Hepatocyte (in vitro differentiated cells): Measurements from ENCODE around the gene ACD.

Source experiments
- EZH2 ChIP-seq: fragments of 200-600 bp; sonication (generic); IDR thresholded peaks from 2 replicates; pipeline ENCODE4 v1.6.1; 2016; ENCODE audit warnings: antibody characterized with exemption, mild to moderate bottlenecking, borderline replicate concordance
- TF ChIP-seq, protein P1 (sequence below): fragments of 200-600 bp; sonication (generic); IDR thresholded peaks from 2 replicates; pipeline ENCODE4 v1.5.1; 2016; ENCODE audit warnings: antibody characterized with exemption, mild to moderate bottlenecking; ENCODE audit not compliant: poor library complexity

- TF ChIP-seq, protein P1, sequence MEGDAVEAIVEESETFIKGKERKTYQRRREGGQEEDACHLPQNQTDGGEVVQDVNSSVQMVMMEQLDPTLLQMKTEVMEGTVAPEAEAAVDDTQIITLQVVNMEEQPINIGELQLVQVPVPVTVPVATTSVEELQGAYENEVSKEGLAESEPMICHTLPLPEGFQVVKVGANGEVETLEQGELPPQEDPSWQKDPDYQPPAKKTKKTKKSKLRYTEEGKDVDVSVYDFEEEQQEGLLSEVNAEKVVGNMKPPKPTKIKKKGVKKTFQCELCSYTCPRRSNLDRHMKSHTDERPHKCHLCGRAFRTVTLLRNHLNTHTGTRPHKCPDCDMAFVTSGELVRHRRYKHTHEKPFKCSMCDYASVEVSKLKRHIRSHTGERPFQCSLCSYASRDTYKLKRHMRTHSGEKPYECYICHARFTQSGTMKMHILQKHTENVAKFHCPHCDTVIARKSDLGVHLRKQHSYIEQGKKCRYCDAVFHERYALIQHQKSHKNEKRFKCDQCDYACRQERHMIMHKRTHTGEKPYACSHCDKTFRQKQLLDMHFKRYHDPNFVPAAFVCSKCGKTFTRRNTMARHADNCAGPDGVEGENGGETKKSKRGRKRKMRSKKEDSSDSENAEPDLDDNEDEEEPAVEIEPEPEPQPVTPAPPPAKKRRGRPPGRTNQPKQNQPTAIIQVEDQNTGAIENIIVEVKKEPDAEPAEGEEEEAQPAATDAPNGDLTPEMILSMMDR, result no peak
- no peak for TF ChIP-seq EZH2
Measured at GRCh38 chr16:67649494-67649931, 10.5 kb downstream of the ACD start.
